Stimulated activated CD4-positive, alpha-beta T cell treated with anti-CD3 and anti-CD28 coated beads, TNF-alpha, amount 100 ng/mL, for 24 hours (primary cell): Measurements from ENCODE around the gene CHEK1.
A peak's percentile ranks its signal among the peaks of the same experiment; 100 is the strongest.

Source experiments
- DNase-seq, 3 experiments: peaks; one replicate each; pipeline ENCODE4 v3.0.0-alpha.2; 2020; ENCODE audit warnings: low read depth in 3 of 3

CHEK1 gene

GRCh38 chr11:125626288-125626950 lies 1.5 kb downstream of the CHEK1 start:
- DNase-seq = peak in 1 of 3 experiments; percentile 22

DNA sequence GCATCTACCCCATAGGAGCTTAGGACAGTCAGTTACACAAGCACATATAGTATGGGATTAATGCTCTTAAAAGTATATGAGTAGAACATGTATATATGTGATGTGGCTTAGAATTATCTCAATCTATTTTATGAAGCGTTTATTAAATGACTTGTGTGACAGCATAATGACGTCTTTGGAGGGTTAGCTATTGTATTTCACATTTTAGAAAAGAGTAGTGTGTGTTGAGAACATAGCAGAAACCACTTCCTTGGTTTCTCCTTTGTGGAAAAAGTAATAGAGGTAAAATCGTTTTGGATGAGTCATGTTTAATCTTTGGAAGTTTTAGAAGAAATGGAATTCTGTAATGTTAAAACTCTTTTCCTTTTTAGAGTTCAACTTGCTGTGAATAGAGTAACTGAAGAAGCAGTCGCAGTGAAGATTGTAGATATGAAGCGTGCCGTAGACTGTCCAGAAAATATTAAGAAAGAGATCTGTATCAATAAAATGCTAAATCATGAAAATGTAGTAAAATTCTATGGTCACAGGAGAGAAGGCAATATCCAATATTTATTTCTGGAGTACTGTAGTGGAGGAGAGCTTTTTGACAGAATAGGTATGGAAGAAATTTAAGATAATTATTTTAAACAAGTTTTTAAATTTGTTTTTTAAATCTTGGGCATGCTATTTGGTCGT lies 2.4 kb downstream of the CHEK1 start:
- DNase-seq = no peak

GRCh38 chr11:125637840-125638239 lies 12.9 kb downstream of the CHEK1 start:
- no peak for DNase-seq

- no peak for DNase-seq
Observed at GRCh38 chr11:125638315-125638714, 13.4 kb downstream of the CHEK1 start.

DNA sequence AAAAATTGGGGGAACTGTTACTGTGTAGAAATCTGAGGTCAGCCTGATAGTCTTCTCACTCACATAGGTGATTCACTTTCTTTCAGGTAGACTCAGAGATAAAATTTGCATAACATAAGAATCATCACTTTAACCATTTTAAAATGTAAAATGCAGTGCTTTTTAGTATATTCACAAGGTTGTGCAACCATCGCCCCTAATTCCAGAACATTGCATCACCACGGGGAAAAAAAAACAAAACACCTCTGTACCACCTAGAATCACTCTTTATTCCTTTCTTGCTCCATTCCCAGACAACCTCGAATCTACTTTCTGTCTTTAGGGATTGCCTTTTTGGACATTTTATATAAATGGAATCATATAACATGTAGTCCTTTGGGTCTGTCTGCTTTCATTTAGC lies 20.9 kb downstream of the CHEK1 start:
- no peak for DNase-seq

- DNase-seq = no peak
Observed at GRCh38 chr11:125649465-125650166, 24.7 kb downstream of the CHEK1 start.

DNA sequence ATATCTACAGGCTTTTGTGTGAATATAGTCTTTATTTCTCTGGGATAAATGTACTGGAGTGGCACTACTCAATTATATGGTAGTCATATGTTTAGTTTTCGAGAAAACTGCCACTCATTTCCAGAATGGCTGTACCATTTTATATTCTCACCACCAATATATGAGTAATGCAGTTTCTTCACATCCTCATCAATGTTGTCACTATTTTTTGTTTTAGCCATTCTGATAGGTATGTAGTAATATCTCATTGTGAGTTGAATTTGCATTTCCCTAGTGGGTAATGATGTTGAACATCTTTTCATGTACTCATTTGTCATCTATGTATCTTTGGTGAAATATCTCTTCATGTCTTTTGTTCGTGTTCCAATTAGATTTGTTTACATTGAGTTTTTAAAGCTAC lies 37.7 kb downstream of the CHEK1 start:
- DNase-seq = no peak

- no peak for DNase-seq
Observed at GRCh38 chr11:125663910-125664309, 38.9 kb downstream of the CHEK1 start.

DNA sequence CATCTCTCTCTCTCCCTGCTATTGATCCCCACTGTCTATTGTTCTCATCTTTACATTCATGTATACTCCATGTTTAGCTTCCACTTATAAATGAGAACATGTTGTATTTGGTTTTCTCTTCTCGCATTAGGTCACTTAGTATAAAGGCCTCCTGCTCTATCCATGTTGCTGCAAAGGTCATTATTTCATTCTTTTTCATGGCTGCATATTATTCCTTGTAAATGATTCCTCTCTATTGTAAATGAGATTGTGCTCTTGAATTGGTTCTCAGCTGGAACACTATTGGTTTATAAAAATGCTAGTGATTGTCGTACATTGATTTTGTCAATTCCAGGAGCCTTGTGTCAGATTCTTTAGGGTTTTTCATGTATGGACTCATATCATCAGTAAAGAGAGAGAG lies 42.2 kb downstream of the CHEK1 start:
- no peak for DNase-seq

GRCh38 chr11:125670172-125670571 lies 45.2 kb downstream of the CHEK1 start:
- no peak for DNase-seq

DNA sequence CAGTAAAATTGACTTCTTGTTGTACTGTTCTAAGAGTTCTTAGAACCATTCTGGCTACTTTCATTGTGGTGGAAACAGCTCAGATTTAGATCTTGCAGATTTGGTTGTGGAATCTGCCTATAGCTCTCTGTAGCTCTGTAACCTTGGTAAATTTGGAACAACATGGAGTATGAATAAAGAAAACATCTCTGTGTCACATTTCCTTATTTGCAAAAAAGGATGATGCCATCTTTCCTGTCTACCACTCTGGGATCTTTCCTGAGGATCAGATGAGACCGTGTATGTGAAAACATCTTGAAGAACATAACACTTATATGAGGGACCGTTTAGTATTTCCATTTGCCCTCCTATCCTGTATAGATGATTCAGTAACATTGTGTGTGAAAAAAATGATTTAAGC lies 46.6 kb downstream of the CHEK1 start:
- DNase-seq = no peak

GRCh38 chr11:125674210-125674609 lies 49.2 kb downstream of the CHEK1 start:
- DNase-seq = no peak

DNA sequence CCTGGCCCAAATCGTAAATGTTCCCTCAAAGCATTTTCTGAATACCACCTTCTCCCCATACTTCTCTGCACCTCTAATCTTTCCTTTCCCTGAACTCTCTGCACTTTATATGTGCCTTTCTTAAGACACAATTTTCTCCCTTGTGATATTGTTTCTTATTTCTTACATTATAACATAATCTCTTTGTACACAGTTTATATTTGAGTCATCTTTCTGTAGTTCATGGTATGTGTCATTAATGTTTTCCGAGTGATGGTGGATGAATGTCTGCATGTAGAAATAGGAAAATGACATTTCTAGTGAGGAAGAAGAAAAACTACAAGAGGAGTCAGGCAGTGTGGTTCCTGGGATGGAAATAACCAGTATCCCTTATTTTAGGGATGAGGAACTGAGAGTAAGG lies 50.2 kb downstream of the CHEK1 start:
- no peak for DNase-seq

GRCh38 chr11:125679397-125679796 lies 54.4 kb downstream of the CHEK1 start:
- DNase-seq = no peak

DNA sequence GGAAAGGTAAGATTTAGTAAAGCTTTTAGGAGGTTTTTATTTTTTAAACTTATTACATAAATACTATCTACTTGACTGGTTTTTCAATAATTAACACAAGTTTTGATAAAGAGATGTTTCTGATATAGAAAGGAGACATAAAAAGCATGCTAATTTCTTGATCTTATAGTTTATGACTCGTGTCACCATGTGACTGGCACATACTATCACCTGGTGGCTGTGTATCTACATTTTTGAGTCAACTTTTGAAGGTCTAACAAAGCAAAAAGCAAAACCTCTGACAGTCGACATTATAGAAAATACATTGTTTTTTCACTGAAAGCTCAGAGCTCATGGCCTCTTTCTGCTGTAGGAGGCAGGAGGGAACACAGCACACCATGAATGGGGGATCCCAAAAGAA lies 54.9 kb downstream of the CHEK1 start:
- DNase-seq = no peak

GRCh38 chr11:125680747-125681146 lies 55.8 kb downstream of the CHEK1 start, which contains the start of gene ACRV1:
ACRV1 (minus strand) TSS chr11:125680847; CDS start chr11:125680780, 67 bp downstream.
- no peak for DNase-seq

DNA sequence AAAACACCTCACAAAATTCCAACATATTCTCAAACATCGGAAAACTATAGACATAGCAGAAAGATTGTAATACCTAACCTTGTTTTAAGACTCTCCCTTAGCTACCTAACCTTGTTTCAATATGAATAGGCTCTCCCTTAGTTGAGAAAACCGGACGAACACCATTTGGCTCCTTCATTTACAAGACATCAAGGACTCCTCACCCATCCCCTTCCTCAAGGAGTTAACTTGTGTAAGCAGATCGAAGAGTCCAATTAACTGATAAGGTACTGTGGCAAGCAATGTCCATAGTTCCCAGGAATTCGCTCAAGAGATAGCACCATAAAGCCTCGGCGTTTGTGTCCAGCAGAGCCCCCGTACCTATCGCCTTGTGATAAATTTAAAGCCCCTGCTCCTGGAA lies 60.3 kb downstream of the CHEK1 start:
- no peak for DNase-seq

GRCh38 chr11:125688066-125688465 lies 63.1 kb downstream of the CHEK1 start:
- DNase-seq = no peak

DNA sequence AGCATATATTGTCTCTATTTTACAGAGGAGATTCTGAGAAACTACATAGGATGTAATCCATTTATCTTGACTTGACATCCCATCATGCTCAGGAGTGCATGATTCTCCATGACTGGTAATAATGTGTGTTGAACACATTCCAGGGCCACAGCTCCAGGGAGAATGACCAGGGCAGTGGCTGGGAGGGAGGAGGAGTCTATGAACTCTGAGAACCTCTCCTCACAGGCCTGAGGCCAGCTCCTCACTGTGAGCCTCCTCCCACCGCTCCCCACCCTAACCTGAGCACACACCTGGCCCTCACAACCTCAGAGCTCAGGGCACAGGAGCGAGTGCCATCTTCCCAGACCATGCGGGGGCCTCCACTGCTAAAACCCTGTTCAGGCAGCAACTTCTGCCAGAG lies 63.7 kb downstream of the CHEK1 start:
- no peak for DNase-seq

DNA sequence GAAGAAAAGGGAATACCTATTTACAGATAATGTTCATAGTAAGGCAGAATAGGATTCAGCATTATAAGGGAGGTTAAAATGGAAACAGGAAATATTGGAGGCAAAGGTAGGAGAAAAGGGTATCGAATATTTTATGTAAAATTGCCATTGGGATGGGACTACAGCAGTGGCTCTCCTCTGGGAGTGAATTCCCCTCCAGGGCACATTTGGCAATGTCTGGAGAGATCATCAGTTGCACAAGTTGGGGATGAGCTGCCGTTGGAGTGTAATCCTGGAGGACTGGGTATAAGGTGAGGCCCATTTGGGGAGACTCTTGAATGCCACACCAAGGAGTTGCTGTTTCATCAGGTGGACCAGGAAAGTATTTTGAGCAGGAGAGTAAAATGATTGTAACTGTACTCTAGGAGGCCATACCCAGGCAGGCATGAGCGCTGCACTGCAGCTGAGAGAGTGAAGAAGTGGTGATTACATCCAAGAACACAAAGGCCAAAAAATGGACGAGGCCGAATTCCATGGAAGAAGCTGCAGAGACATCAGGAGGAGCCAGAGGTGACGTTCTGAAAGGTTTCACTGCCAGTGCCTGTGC lies 64.4 kb downstream of the CHEK1 start:
- no peak for DNase-seq

- DNase-seq = no peak
Observed at GRCh38 chr11:125690006-125690405, 65.0 kb downstream of the CHEK1 start.

GRCh38 chr11:125692887-125693286 lies 67.9 kb downstream of the CHEK1 start:
- DNase-seq = no peak

DNA sequence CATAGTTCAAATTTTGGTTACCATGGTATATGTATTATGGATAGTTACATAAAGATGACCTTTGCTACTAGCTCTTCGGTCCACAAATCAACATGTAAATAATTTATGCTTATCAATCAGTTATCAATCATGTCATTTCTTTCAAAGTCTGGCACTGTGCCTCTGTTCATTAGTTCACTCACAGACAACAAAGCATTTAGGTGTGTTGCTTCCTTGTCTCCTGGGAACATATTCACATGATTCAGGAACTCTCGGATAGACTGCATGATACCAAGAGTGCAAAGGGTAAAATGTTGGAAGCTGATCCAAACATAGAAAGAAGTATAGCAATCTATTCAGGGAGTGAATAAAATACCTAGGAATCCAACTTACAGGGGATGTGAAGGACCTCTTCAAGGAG lies 70.0 kb downstream of the CHEK1 start:
- DNase-seq = no peak
